Keratinocyte (primary cell): ENCODE measurements around the gene USP9X. TPM values are rescaled to one million over a fixed set of nuclear protein-coding genes. Genes with fewer than 3 reads are reported as not detected.

ENCODE experiments used
- DNase-seq: peaks from one replicate; pipeline ENCODE4 v3.0.0-alpha.2; 2011; ENCODE audit warnings: low read depth, missing footprints, low spot score
- FAIRE-seq: peaks from 2 replicates; lab custom pipeline; 2011; peaks lifted over from hg19 to GRCh38; lab: Jason Lieb, UNC
- H2AFZ ChIP-seq: 2 replicates; pipeline ENCODE4 v1.6.0; 2012; ENCODE audit warnings: low read length, control low read depth, inconsistent platforms; ENCODE audit not compliant: control insufficient read depth
- H3K27ac ChIP-seq: 2 replicates; pipeline ENCODE4 v1.5.1; 2011; ENCODE audit warnings: low read length; ENCODE audit not compliant: control insufficient read depth, insufficient read depth
- H3K27me3 ChIP-seq: 3 replicates; pipeline ENCODE4 v1.6.0; 2011; ENCODE audit warnings: low read length; ENCODE audit not compliant: control insufficient read depth, insufficient read depth; ENCODE audit errors: extremely low read depth
- H3K36me3 ChIP-seq, 2 experiments: 2 replicates in 1 of 2; 3 replicates in 1 of 2; pipeline ENCODE4 v1.5.1; 2011; ENCODE audit warnings: low read length in 2 of 2, mild to moderate bottlenecking in 1 of 2; ENCODE audit not compliant: control insufficient read depth in 2 of 2, insufficient read depth in 2 of 2; ENCODE audit errors: extremely low read depth in 1 of 2
- H3K4me1 ChIP-seq: 3 replicates; pipeline ENCODE4 v1.5.1; 2011; ENCODE audit warnings: low read length; ENCODE audit not compliant: control insufficient read depth, insufficient read depth; ENCODE audit errors: extremely low read depth
- H3K4me2 ChIP-seq: 3 replicates; pipeline ENCODE4 v1.6.0; 2011; ENCODE audit warnings: low read depth, low read length; ENCODE audit not compliant: control insufficient read depth, insufficient read depth; ENCODE audit errors: extremely low read depth
- H3K4me3 ChIP-seq, 3 experiments: fragments of 200-600 bp in 1 of 3; sonication (generic) in 1 of 3; 2 replicates in 2 of 3; 3 replicates in 1 of 3; pipeline ENCODE4 v1.5.1; 2011 to 2016; ENCODE audit warnings: low read length in 3 of 3, mild to moderate bottlenecking in 3 of 3, control low read depth in 2 of 3, inconsistent platforms in 1 of 3, low read depth in 1 of 3, mixed read lengths in 1 of 3, mixed run types in 1 of 3, moderate library complexity in 1 of 3; ENCODE audit not compliant: control insufficient read depth in 2 of 3, insufficient read depth in 2 of 3; ENCODE audit errors: extremely low read depth in 1 of 3
- H3K79me2 ChIP-seq: 2 replicates; pipeline ENCODE4 v1.6.0; 2012; ENCODE audit warnings: low read length; ENCODE audit not compliant: control insufficient read depth, insufficient read depth
- H3K9ac ChIP-seq: 3 replicates; pipeline ENCODE4 v1.6.0; 2011; ENCODE audit warnings: low read length; ENCODE audit not compliant: control insufficient read depth, insufficient read depth; ENCODE audit errors: extremely low read depth
- H3K9me1 ChIP-seq: 3 replicates; pipeline ENCODE4 v1.6.0; 2011; ENCODE audit warnings: low read length; ENCODE audit not compliant: control insufficient read depth, insufficient read depth; ENCODE audit errors: extremely low read depth
- H3K9me3 ChIP-seq: 2 replicates; pipeline ENCODE4 v1.5.1; 2012; ENCODE audit warnings: low read depth, low read length; ENCODE audit not compliant: control insufficient read depth
- H4K20me1 ChIP-seq: 3 replicates; pipeline ENCODE4 v1.6.0; 2011; ENCODE audit warnings: low read length; ENCODE audit not compliant: control insufficient read depth, insufficient read depth; ENCODE audit errors: extremely low read depth
- EZH2 ChIP-seq: IDR thresholded peaks from one replicate; pipeline ENCODE4 v1.6.1; 2012; ENCODE audit warnings: inconsistent platforms, mild to moderate bottlenecking, low read length, moderate library complexity
- dilution Hi-C: fragments of 300-500 bp; cut with MboI; formaldehyde crosslinking; loops from one replicate; pipeline ENCODE4 v1.7.0; 2020; ENCODE audit warnings: low sequenced_read_pairs; ENCODE audit not compliant: extremely low pct_ligation_motif_present
- polyA plus RNA-seq, 5 experiments: library from polyadenylated mRNA; depleted of rRNA in 3 of 5; stranded (reverse) in 3 of 5; stranded (forward) in 1 of 5; unstranded in 1 of 5; fragments of >200 nt; gene quantifications; 1 replicate in 1 of 5; 2 replicates in 3 of 5; 3 replicates in 1 of 5; pipeline versions ENCODE4 v1.2.1 to v1.2.3, GENCODE V29; 2011 to 2012; ENCODE audit warnings: missing spikeins in 2 of 5, low read depth in 1 of 5, low replicate concordance in 1 of 5
- TF ChIP-seq, protein P1 (sequence below), 3 experiments: IDR thresholded peaks in 1 of 3; conservative IDR thresholded peaks in 1 of 3; optimal IDR thresholded peaks in 1 of 3; 2 replicates in 2 of 3; 3 replicates in 1 of 3; pipeline versions ENCODE3 to v1.5.1; 2011; ENCODE audit warnings: low read length in 3 of 3, mild to moderate bottlenecking in 3 of 3, moderate library complexity in 2 of 3, control low read depth in 1 of 3, inconsistent platforms in 1 of 3; ENCODE audit not compliant: insufficient read depth in 2 of 3; ENCODE audit errors: extremely low read depth in 1 of 3

Gene USP9X
- polyA plus RNA-seq, 1 donor (not counting 4 experiments of a cell fraction or from before 2014, with no cell fraction given) = 44.8 TPM

GRCh38 chrX:41200785-41201184 is 115.5 kb downstream of the USP9X start:
- no peak overlapping the region for H3K4me2 ChIP-seq
- H3K27me3 ChIP-seq = no peaks in the 10 kb centered on the region
- no peaks in the 10 kb centered on the region for H3K9me1 ChIP-seq
- no peak for DNase-seq
- H3K9ac ChIP-seq = no peak overlapping the region
- H3K4me1 ChIP-seq = no peaks in the 10 kb centered on the region
- no peak overlapping the region for H3K4me3 ChIP-seq
- no peaks in the 10 kb centered on the region for H4K20me1 ChIP-seq
- H3K79me2 ChIP-seq = no peaks in the 10 kb centered on the region
- dilution Hi-C loops = no loop called here
- H3K9me3 ChIP-seq = no peaks in the 10 kb centered on the region
- H2AFZ ChIP-seq = no peak overlapping the region
- peaks cover 5 to 14% of the 10 kb centered on the region in 2 experiments for H3K36me3 ChIP-seq
- no peak for FAIRE-seq
- H3K27ac ChIP-seq = no peak overlapping the region
- TF ChIP-seq, protein P1, sequence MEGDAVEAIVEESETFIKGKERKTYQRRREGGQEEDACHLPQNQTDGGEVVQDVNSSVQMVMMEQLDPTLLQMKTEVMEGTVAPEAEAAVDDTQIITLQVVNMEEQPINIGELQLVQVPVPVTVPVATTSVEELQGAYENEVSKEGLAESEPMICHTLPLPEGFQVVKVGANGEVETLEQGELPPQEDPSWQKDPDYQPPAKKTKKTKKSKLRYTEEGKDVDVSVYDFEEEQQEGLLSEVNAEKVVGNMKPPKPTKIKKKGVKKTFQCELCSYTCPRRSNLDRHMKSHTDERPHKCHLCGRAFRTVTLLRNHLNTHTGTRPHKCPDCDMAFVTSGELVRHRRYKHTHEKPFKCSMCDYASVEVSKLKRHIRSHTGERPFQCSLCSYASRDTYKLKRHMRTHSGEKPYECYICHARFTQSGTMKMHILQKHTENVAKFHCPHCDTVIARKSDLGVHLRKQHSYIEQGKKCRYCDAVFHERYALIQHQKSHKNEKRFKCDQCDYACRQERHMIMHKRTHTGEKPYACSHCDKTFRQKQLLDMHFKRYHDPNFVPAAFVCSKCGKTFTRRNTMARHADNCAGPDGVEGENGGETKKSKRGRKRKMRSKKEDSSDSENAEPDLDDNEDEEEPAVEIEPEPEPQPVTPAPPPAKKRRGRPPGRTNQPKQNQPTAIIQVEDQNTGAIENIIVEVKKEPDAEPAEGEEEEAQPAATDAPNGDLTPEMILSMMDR (optimal IDR thresholded peaks at IDR 0.05 in 1 of 3, IDR thresholded peaks at IDR 0.05 in 1 of 3, conservative IDR thresholded peaks at IDR 0.05 in 1 of 3; ENCODE audit: extremely low read depth in 1 of 3, insufficient read depth in 2 of 3, low read length in 3 of 3) = no peak
- no peak for TF ChIP-seq EZH2

DNA sequence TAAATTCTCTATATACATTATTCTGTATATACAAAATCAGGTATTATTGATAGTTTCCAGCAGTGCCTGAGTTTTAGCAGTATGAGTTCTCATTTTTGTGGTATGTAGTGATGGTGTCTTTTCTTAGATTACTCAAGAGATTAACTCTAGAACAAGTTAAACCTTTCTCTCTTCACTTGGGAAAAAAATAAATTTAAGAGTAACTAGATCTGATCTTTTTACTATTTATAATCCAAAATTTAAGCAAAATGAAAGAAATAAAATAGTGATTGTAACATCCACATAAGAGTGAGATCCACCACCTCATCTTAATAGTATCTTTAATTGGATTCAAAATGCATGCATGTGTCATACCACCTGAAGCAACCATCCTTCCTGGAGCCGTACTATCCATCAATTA is 124.6 kb downstream of the USP9X start:
- dilution Hi-C loops = no loop called here
- H3K4me1 ChIP-seq = no peaks in the 10 kb centered on the region
- H3K79me2 ChIP-seq = no peaks in the 10 kb centered on the region
- H3K4me3 ChIP-seq = no peak overlapping the region
- no peaks in the 10 kb centered on the region for H3K27me3 ChIP-seq
- TF ChIP-seq, protein P1 (optimal IDR thresholded peaks at IDR 0.05 in 1 of 3, IDR thresholded peaks at IDR 0.05 in 1 of 3, conservative IDR thresholded peaks at IDR 0.05 in 1 of 3; ENCODE audit: extremely low read depth in 1 of 3, insufficient read depth in 2 of 3, low read length in 3 of 3) = no peak
- no peak for TF ChIP-seq EZH2
- peaks cover 9 to 12% of the 10 kb centered on the region in 2 experiments for H3K36me3 ChIP-seq
- H3K9me1 ChIP-seq = no peaks in the 10 kb centered on the region
- no peaks in the 10 kb centered on the region for H4K20me1 ChIP-seq
- H3K9ac ChIP-seq = no peak overlapping the region
- no peak overlapping the region for H3K27ac ChIP-seq
- no peak overlapping the region for H2AFZ ChIP-seq
- H3K4me2 ChIP-seq = no peak overlapping the region
- peaks cover 5% of the 10 kb centered on the region for H3K9me3 ChIP-seq
- no peak for DNase-seq
- no peak for FAIRE-seq
